Stimulated activated CD8-positive, alpha-beta memory T cell treated with anti-CD3 and anti-CD28 coated beads, Interleukin-12 subunit alpha, Interleukin-12 subunit beta, amount 100 ng/mL, for 24 hours (primary cell): Measurements from ENCODE around the gene YARS1.

Source experiments
- DNase-seq: peaks from one replicate; pipeline ENCODE4 v3.0.0-alpha.2; 2020; ENCODE audit errors: extremely low read depth

YARS1 gene

DNA sequence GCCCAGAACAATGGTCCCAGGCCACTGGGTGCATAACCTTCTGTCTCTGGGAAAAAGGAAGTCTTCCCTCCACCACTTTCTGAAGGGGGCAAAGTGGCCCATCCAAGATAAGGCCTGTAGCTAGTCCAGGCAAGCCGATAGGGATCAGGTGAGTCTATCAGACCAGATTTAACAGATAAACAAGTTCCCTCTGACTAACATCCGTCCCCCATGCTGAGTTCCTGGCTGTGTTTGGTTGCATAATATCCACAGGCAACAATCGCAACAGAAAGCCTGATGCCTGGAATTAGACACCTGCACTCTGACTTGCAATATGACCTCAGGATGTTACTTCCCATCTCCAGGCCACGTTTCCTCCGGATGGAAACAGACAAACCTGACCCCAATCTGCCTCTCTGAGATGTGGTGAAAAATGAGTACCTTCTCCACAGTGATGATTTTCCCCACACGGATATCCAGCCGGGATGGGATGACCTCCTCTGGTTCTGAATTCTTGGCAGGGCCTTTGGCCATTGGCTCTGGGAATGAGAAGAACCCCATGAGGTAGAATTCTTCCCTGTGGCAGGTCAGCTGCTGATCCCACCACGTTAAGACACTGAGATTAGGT is 36.4 kb downstream of the YARS1 start:
- DNase-seq, result no peak

DNA sequence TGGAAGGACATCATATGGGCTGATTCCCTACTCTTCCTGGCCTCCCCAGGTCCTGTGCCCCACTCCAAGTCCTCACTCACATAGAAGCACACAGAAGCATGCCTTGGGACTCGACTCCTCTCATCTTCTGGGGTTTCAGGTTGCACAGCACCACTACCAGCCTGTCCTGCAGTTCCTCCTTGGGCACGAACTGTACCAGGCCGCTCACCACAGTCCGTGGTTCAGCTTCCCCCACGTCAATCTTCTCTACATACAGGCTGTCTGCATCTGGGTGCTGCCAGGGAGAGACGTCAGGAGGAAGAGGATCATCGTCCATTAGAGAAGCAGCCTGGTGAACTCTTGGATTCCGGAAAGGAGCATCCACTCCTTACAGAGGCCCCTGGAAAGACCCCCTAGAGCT is 37.2 kb downstream of the YARS1 start:
- DNase-seq, result no peak

DNA sequence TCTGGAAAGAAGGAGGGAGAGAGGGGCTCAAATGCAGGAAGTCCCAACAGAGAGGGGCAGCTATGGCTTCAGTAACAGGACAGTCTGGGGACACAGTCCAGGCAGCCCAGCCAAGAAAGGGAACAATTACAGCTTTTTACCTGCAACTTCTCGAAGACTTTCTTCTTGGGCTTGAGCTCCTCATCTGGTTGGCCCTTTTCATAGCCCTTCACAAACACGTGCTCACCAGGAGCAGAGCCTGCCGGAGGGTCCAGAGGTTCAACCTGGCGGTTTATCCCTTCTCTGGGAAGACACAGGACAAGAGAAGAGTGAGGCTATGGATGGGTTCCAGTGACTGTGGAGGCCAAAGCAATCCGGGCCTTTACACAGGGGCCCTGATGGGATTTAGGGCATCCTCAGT is 37.9 kb downstream of the YARS1 start:
- DNase-seq, result no peak

DNA sequence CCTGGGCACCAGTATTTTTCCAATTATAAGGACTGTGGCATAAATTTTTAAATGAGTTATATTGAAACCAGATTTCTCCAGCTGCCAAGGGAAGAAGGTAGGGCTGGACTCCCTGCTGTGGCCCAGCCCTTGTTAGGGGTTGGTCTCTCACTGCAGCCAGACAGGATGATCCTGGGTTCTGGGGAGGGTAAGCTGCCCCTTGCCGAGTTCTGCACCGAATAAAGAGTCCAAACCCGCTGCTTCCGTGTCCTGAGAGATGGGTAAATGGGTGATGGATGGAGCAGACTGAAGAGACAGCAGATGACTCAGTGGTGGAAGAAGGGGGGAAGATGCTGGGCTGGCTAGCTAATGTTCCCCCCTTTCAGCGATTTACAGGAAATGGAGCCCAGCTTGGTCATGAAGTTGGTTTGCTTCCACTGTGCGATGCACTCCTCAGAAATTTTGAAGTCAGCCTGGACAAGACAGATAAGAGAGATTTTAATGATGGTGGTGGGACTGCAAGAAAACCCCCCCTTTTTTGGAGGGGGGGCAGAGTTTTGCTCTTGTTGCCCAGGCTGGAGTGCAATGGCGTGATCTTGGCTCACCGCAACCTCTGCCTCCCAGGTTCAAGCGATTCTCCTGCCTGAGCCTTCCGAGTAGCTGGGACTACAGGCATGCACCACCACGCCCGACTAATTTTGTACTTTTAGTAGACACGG is 41.4 kb downstream of the YARS1 start:
- no peak for DNase-seq

DNA sequence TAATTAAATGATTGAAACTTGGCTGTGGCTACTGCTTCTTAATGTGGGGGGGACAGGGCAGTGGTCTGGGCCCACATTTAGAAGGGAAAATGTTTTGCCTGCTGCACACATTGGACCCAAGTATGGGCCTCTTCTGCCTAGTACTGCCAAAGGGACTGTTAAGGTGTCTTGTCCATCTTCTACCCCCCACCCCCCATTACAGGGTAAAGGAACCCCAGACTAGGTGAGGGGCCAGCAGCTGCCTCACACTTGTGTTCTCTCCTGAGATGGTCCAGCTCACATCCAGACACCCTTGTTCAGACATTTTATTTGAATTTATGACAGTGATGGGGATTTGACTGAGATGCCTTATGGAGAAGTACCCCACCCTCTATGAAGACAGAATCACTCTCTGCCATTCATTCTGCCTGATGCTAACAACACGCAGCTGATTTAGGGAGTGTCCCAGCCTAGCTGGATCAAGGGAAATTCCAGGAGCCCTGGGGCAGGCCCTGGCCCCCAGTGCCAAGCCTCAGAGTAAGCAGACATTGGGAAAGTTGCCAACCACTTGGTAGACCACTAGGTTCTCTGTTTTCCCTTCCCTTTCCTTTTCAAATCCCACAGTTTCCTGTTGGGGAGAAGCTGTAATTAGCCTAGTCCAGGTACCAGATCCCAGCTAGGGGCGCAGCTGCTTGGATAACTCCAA is 42.1 kb downstream of the YARS1 start:
- no peak for DNase-seq

DNA sequence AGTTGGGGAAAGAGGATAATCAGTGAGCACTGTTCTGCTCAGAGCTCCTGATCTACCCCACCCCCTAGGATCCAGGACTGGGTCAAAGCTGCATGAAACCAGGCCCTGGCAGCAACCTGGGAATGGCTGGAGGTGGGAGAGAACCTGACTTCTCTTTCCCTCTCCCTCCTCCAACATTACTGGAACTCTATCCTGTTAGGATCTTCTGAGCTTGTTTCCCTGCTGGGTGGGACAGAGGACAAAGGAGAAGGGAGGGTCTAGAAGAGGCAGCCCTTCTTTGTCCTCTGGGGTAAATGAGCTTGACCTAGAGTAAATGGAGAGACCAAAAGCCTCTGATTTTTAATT is 42.7 kb downstream of the YARS1 start:
- no peak for DNase-seq

DNA sequence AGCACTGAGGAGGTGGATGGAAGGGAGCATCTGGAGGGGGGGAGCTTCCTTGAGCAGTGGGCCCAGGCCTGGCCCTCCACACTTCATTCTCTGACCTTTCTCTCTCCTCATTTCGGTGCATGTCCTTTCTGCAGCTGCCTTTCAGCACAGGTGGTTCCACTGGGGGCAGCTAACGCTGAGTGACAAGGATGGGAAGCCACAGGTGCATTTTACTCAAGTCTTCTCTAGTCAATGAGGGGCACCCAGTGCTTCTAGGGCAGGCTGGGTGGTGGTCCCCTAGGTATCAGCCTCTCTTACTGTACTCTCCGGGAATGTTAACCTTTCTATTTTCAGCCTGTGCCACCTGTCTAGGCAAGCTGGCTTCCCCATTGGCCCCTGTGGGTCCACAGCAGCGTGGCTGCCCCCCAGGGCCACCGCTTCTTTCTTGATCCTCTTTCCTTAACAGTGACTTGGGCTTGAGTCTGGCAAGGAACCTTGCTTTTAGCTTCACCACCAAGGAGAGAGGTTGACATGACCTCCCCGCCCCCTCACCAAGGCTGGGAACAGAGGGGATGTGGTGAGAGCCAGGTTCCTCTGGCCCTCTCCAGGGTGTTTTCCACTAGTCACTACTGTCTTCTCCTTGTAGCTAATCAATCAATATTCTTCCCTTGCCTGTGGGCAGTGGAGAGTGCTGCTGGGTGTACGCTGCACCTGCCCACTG is 43.2 kb downstream of the YARS1 start:
- no peak for DNase-seq

DNA sequence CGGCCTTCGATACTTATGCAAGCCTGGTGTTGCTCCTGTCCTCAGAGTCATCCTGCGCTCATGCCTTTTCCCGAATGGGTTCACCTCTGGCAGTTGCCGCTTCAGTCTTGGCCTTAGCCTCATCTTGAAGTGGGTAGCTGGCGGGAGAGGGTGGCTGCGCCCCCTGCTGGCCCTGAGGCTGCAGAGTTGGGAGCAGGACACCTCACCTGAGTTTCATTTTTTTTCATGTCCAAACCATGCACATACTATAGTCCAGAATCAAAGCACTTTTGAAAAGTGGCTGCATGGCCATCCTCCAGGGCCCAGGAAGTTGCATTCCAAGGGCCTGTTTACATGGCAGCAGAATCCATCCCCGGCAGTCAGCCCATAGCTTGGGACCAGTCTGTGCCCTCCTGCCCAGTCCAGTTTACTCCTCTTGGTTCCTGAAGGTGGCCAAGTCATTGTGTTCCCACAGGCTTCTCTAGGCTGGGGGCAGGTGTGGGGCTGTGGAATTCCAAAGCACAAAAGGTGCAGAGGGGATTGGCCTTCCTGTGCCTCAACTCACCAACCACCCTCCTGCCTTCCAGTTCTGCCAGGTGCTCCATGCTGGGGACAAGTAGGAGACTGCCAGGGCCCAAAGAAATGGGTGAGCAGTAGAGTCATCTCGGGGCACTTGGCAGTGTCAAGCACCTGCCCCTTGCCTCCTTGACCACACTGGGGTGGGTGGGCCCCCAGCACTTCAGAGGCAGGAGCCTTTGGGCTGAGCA is 44.0 kb downstream of the YARS1 start:
- DNase-seq, result no peak

DNA sequence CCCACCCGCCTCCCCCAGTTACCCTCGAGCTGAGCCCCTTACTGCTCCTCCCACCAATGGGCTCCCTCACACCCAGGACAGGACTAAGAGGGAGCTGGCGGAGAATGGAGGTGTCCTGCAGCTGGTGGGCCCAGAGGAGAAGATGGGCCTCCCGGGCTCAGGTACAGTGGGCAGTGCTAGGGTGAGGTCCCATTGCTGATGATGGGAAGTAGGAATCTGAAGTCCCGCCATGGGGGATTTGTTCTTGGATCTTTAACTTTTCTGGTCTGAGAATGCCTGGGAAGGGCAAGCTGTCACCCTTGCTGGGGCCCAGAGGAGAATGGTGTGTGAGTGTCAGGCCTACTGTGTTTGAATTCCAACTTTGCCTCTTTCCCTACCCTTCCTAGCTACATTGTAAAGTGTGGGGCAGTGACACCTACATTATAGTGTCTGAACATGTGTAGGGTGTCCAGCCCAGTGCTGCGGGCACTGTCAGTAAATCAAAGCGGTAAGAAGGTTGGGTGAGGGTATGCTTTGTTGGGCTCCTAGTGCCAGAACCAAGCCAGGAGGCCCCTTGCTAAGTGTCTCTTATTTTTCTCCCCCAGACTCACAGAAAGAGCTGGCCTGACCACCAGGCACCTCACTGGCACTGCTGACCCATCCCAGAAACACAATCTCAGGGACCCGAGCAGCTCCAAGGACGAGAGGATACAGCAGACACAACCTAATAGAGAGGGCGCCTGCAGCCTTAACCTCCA is 44.7 kb downstream of the YARS1 start:
- DNase-seq, result no peak

DNA sequence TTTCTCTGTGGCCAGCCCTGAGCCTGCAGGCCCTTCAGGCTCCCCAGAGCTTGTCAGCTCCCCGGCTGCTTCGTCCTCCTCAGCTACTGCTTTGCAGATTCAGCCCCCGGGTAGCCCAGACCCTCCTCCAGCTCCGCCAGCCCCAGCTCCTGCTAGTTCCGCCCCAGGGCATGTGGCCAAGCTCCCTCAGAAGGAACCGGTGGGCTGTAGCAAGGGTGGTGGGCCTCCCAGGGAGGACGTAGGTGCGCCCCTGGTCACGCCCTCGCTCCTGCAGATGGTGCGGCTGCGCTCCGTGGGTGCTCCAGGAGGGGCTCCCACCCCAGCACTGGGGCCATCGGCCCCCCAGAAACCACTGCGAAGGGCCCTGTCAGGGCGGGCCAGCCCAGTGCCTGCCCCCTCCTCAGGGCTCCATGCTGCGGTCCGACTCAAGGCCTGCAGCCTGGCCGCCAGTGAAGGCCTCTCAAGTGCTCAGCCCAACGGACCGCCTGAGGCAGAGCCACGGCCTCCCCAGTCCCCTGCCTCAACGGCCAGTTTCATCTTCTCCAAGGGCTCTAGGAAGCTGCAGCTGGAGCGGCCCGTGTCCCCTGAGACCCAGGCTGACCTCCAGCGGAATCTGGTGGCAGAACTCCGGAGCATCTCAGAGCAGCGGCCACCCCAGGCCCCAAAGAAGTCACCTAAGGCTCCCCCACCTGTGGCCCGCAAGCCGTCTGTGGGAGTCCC is 45.4 kb downstream of the YARS1 start:
- no peak for DNase-seq

DNA sequence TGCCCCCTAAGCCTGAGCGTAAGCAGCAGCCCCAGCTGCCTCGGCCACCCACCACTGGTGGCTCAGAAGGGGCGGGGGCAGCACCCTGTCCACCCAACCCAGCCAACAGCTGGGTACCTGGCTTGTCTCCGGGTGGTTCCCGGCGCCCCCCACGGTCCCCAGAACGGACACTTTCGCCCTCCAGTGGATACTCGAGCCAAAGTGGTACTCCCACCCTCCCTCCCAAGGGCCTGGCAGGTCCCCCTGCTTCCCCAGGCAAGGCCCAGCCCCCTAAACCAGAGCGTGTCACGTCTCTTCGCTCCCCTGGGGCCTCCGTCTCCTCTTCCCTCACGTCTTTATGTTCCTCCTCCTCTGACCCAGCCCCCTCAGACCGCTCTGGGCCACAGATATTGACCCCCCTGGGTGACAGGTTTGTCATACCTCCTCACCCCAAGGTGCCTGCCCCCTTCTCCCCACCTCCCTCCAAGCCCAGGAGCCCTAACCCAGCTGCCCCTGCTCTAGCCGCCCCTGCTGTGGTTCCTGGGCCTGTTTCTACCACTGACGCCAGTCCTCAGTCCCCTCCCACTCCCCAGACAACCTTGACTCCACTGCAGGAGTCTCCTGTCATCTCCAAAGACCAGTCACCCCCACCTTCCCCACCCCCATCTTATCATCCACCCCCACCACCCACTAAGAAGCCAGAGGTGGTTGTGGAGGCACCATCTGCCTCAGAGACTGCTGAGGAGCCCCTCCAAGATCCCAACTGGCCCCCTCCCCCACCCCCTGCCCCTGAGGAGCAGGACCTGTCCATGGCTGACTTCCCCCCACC is 46.2 kb downstream of the YARS1 start:
- no peak for DNase-seq

DNA sequence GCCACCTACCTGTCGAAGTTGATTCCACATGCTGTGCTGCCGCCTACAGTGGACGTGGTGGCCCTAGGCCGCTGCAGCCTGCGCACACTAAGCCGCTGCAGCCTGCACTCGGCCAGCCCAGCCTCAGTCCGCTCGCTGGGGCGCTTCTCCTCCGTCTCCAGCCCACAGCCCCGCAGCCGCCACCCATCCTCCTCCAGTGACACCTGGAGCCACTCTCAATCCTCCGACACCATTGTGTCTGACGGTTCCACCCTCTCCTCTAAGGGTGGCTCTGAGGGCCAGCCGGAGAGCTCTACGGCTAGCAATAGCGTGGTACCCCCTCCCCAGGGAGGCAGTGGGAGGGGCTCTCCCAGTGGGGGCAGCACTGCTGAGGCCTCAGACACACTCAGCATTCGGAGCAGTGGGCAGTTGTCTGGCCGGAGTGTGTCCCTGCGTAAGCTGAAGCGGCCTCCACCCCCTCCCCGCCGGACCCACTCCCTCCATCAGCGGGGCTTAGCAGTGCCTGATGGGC is 46.9 kb downstream of the YARS1 start:
- DNase-seq, result no peak

DNA sequence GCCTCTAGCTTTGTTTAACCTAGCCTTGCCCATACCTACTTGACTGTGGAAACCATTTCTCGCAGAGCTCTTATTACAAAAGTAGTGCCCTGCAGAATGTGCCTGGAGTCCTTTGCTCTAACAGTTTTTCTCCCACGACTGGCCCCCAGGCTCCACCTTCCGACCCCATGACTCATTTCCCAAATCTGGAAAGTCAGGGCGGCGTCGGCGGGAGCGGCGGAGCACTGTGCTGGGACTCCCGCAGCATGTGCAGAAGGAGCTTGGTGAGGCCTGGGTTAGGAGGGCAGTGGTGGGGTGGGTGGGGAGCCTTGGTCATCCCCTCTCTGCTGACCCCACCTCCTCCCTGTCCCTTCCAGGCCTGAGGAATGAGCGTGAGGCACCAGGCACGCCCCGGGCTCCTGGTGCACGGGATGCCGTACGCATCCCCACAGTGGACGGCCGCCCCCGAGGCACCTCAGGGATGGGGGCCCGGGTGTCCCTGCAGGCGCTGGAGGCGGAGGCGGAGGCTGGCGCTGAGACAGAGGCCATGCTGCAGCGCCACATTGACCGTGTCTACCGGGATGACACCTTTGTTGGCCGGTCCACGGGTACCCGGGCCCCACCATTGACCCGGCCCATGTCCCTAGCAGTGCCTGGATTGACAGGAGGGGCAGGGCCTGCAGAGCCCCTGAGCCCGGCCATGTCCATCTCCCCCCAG is 47.5 kb downstream of the YARS1 start:
- no peak for DNase-seq

DNA sequence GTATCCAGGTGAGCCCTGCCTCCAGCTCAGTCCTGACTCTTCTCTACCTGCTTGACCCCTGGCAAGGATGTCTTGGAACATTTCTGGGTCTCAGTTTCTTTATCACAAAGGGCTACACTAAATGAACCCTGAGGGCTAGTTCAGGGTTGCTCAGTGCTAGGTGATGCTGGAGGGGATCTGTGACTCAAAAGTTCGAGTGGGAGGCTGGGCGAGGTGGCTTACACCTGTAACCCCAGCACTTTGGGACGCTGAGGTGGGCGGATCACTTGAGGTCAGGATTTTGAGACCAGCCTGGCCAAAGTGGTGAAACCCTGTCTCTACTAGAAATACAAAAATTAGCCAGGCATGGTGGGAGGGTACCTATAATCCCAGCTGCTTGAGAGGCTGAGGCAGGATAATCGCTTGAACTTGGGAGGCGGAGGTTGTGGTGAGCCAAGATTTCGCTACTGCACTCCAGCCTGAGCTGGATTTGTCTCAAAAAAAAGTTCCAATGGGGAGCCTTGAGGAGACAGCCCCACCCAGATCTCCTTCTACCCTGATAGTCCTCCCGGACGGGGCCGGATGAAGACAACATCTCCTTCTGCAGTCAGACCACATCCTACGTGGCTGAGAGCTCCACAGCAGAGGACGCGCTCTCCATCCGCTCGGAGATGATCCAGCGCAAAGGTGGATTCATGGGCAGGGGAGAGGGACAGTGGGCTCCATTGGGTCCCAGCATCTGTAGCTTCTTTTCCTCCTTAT is 48.9 kb downstream of the YARS1 start:
- DNase-seq, result no peak

DNA sequence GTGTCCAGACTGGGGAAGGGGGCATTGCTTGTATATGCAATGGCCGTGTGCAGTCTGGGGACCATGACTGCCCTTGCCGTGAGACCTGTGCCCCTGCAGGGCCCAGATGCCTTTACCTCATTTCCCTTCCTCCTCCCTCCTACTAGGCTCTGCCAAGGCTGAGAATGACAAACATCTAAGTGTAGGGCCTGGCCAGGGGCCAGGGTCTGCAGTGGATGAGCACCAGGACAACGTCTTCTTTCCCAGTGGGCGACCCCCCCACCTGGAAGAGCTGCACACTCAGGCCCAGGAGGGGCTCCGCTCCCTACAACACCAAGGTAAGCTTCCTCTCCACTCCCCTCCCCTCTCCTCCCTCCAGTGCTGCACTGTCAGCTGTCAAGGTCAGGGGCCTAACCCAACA is 49.5 kb downstream of the YARS1 start:
- DNase-seq, result no peak

DNA sequence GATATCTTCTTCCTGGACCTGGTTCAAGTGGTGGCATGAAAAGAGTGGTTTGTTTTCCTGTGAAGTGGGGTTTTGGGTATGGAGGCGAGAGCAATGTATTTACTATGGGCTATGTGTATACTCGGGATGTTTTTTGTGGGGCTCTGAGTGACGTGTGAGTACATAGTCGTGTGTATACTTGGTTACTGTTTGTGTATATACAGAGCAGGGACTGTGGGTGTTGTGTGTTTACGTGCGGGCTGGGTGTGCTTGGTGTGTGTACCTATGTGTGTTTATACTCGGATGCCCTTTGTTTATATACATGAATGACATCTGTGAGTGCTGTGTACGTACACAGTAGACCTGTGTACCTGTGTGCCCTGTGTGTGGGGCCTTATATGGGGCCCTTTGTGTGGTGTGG is 50.0 kb downstream of the YARS1 start:
- no peak for DNase-seq

DNA sequence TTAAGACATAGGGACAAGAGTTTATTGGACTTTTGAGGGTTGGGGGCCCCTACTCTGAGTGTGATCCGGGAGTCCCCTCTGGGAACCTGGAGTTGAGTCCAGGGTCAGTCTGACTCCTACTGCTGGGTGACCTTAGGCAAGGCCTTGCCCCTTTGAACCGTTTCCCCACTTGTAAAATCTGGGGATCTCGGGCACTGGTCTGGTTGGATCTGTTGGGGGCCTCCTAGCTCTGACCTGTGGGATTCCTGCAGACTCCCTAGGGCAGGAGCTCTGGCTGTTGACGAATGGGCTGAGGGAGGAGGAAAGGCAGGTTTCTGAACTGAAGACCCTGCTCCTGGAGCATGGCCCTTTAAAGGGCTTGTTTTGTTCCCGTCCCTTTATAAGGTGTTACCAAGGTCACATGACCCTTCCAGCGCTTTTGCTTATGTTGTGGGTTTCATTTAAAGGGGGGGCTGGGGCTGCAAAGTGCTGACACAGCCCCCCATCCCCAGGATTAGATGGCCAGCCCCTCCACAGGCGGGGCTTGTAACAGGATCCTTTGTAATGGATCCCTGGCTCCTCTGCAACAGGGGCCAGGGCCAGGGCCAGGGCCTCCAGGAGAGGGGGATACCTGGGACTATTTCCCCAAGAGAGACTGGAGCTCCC is 50.7 kb downstream of the YARS1 start:
- DNase-seq, result no peak
